ENCODE data around the gene DOK6.

DOK6 gene

GRCh38 chr18:69612242-69612641 lies 211.6 kb downstream of the DOK6 start:
- H3K27me3 Mint-ChIP-seq = no peaks in the 10 kb centered on the region
- ATAC-seq = no peak
- no peak overlapping the region for H3K27ac Mint-ChIP-seq
- H3K36me3 Mint-ChIP-seq = no peaks in the 10 kb centered on the region
- H3K4me3 Mint-ChIP-seq = no peak overlapping the region
- no peaks in the 10 kb centered on the region for H3K4me1 Mint-ChIP-seq
- peaks cover 6% of the 10 kb centered on the region for H3K9me3 Mint-ChIP-seq

- Mint-ChIP-seq H3K9me3 (peaks cover 9% of the 10 kb centered on the region), H3K4me1 (no peaks in the 10 kb centered on the region), H3K4me3 (no peak overlapping the region)
Observed at GRCh38 chr18:69616114-69616513, 215.4 kb downstream of the DOK6 start.

DNA sequence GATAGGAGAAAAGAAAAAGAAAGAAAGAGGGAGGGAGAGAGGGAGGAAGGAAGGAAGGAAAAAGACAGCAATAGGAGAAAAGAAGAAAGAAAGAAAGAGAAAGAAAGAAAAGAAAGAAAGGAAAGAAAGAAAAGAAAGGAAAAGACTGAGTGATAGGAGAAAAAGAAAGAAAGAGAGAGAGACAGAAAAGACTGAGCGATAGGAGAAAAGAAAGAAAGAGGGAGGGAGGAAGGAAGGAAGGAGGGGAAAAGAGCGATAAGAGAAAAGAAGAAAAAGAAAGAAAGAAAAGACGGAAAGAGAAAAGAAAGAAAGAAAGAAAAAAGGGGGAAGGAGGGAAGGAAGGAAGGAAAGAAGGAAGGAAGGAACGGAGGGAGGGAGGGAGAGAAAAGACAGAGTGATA lies 216.7 kb downstream of the DOK6 start:
- H3K27ac Mint-ChIP-seq = no peak overlapping the region
- no peak for ATAC-seq
- H3K27me3 Mint-ChIP-seq = no peaks in the 10 kb centered on the region
- no peak overlapping the region for H3K4me3 Mint-ChIP-seq
- no peaks in the 10 kb centered on the region for H3K4me1 Mint-ChIP-seq
- peaks cover 9% of the 10 kb centered on the region for H3K9me3 Mint-ChIP-seq
- H3K36me3 Mint-ChIP-seq = no peaks in the 10 kb centered on the region

More at GRCh38 chr18:69616114-69616513, 215.4 kb downstream of the DOK6 start:
- H3K27me3 Mint-ChIP-seq = no peaks in the 10 kb centered on the region
- no peaks in the 10 kb centered on the region for H3K36me3 Mint-ChIP-seq
- no peak for ATAC-seq
- no peak overlapping the region for H3K27ac Mint-ChIP-seq

GRCh38 chr18:69617888-69618287 lies 217.2 kb downstream of the DOK6 start:
- no peak overlapping the region for H3K4me3 Mint-ChIP-seq
- H3K27me3 Mint-ChIP-seq = no peaks in the 10 kb centered on the region
- no peak for ATAC-seq
- no peaks in the 10 kb centered on the region for H3K4me1 Mint-ChIP-seq
- peaks cover 9% of the 10 kb centered on the region for H3K9me3 Mint-ChIP-seq
- H3K36me3 Mint-ChIP-seq = no peaks in the 10 kb centered on the region
- no peak overlapping the region for H3K27ac Mint-ChIP-seq

GRCh38 chr18:69622184-69622583 lies 221.5 kb downstream of the DOK6 start:
- H3K9me3 Mint-ChIP-seq = peaks cover 7% of the 10 kb centered on the region
- no peak overlapping the region for H3K4me3 Mint-ChIP-seq
- no peak for ATAC-seq
- no peaks in the 10 kb centered on the region for H3K4me1 Mint-ChIP-seq
- H3K27me3 Mint-ChIP-seq = no peaks in the 10 kb centered on the region
- H3K36me3 Mint-ChIP-seq = no peaks in the 10 kb centered on the region
- H3K27ac Mint-ChIP-seq = no peak overlapping the region

GRCh38 chr18:69622961-69623360 lies 222.3 kb downstream of the DOK6 start:
- Mint-ChIP-seq H3K27me3 (no peaks in the 10 kb centered on the region), H3K4me3 (no peak overlapping the region), H3K9me3 (peaks cover 3% of the 10 kb centered on the region), H3K4me1 (no peaks in the 10 kb centered on the region), H3K27ac (no peak overlapping the region), H3K36me3 (no peaks in the 10 kb centered on the region)
- ATAC-seq = peak; percentile 41

- no peaks in the 10 kb centered on the region for H3K9me3 Mint-ChIP-seq
- no peak overlapping the region for H3K27ac Mint-ChIP-seq
- no peaks in the 10 kb centered on the region for H3K27me3 Mint-ChIP-seq
- H3K4me3 Mint-ChIP-seq = no peak overlapping the region
- no peak for ATAC-seq
- H3K4me1 Mint-ChIP-seq = no peaks in the 10 kb centered on the region
- H3K36me3 Mint-ChIP-seq = no peaks in the 10 kb centered on the region
Observed at GRCh38 chr18:69626171-69626570, 225.5 kb downstream of the DOK6 start.

- no peak overlapping the region for H3K27ac Mint-ChIP-seq
- no peak for ATAC-seq
- H3K4me3 Mint-ChIP-seq = no peak overlapping the region
Observed at GRCh38 chr18:69626643-69627242, 226.1 kb downstream of the DOK6 start.

DNA sequence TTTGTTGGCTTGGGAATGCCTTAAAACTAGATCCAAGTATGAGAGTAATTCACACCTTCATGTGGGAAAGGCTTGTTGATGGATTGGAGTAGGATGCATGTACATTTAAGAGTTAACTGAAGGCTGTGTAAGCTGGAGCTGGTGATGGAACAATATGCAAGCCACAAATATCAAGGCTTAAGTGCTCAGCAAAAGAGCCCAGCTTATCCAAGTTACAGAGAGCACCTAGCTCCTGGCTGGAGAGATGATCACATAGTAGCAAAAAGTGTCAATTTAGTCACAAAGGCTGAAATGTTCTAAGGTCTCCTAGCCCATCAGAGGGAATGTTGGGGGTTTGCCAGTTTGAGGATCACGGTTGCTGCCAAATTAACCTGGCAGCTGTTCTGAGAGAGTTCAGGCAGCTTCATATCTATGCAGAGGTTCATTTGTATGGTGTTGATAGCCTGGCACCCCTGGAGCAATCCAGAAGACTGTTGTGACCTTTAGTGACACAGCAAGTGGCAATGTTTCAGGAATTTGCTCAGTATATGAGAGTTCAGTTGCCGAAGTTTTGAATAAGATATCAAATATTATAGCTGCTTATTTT lies 228.2 kb downstream of the DOK6 start:
- Mint-ChIP-seq H3K27me3 (no peaks in the 10 kb centered on the region), H3K4me1 (no peaks in the 10 kb centered on the region), H3K36me3 (no peaks in the 10 kb centered on the region), H3K9me3 (no peaks in the 10 kb centered on the region), H3K4me3 (no peak overlapping the region), H3K27ac (no peak overlapping the region)
- no peak for ATAC-seq

More at GRCh38 chr18:69626643-69627242, 226.1 kb downstream of the DOK6 start:
- no peaks in the 10 kb centered on the region for H3K36me3 Mint-ChIP-seq
- H3K4me1 Mint-ChIP-seq = no peaks in the 10 kb centered on the region
- H3K9me3 Mint-ChIP-seq = no peaks in the 10 kb centered on the region
- H3K27me3 Mint-ChIP-seq = no peaks in the 10 kb centered on the region

DNA sequence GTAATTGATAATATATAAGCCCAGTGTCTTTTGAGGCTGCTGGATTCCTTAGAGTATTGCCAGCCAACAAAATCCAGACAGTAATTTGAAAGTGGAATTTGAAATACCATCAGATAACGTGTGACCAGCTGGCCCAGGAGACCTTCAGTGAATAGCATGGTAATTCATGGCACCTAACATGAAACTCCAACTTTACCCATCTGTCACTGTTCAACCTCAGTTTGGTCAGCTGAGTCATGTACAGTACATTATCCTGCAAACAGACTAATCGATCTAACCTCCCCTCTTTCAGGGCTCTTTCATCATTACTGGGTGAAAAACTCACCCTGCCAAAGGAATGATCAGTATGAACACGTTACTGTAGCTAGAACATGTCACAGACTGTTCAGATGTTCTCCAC lies 230.6 kb downstream of the DOK6 start:
- H3K36me3 Mint-ChIP-seq = no peaks in the 10 kb centered on the region
- ATAC-seq = no peak
- no peak overlapping the region for H3K27ac Mint-ChIP-seq
- no peak overlapping the region for H3K4me3 Mint-ChIP-seq
- H3K27me3 Mint-ChIP-seq = no peaks in the 10 kb centered on the region
- H3K4me1 Mint-ChIP-seq = no peaks in the 10 kb centered on the region
- no peaks in the 10 kb centered on the region for H3K9me3 Mint-ChIP-seq

GRCh38 chr18:69635482-69635881 lies 234.8 kb downstream of the DOK6 start:
- no peak overlapping the region for H3K4me3 Mint-ChIP-seq
- no peaks in the 10 kb centered on the region for H3K36me3 Mint-ChIP-seq
- H3K4me1 Mint-ChIP-seq = no peaks in the 10 kb centered on the region
- no peaks in the 10 kb centered on the region for H3K9me3 Mint-ChIP-seq
- H3K27me3 Mint-ChIP-seq = no peaks in the 10 kb centered on the region
- H3K27ac Mint-ChIP-seq = no peak overlapping the region
- no peak for ATAC-seq

DNA sequence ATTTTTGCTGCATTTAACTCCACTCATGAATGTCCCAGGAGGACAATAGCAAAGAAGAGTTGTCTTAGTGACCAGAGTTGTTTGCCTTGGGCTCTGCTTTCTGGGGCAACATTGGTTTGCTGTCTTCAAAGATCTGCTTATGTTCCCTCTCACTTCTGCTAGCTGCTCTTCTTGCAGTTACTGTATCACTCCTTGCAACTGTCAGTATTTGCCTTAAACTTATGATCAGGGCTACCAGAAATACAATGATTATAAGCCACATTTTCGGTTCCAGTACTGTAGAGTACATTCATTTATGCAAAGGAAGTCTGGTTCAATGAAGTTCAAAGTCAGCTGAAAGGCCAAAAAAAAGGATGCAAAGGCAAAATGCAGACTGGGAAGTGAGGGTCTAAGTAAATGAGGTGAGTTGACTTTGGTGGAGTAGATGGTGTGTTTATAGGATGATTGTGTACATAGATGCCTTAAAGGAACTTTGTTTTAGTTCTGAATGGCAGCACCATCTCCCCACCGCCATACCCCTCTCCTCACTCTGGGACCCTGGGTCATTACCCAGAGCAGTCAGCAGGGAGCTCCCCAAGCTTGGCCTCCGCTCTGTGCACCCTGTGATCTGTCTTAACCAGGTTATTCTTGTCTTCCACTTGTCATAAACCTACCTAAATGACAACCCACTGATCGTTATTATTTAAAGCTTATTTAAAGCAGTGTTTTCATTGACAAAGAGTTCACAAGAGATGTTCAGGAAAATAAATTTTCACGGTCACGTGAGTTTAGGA lies 236.0 kb downstream of the DOK6 start:
- no peak for ATAC-seq

DNA sequence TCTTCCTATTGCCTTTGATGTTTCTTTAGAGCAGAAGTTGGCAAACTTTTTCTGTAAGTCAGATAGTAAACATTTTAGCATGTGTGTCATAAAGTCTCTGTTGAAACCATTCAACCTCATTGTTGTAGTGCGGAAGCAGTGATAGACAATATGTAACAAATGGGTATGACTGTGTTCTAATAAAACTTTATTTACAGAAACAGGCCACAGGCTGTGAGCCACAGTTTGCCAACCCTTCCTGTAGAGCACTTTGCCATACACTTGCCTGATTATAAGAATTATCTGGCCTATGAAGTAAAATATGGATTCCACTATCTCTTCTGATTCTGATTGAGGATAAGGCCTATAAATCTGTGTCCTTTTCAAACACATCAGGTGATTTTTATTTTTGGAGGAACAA lies 237.4 kb downstream of the DOK6 start:
- no peak for ATAC-seq
- H3K9me3 Mint-ChIP-seq = no peaks in the 10 kb centered on the region
- H3K27me3 Mint-ChIP-seq = no peaks in the 10 kb centered on the region
- no peaks in the 10 kb centered on the region for H3K36me3 Mint-ChIP-seq
- H3K4me1 Mint-ChIP-seq = no peaks in the 10 kb centered on the region
- no peak overlapping the region for H3K27ac Mint-ChIP-seq
- H3K4me3 Mint-ChIP-seq = no peak overlapping the region

More for the DNA sequence above, 236.0 kb downstream of the DOK6 start:
- Mint-ChIP-seq H3K27me3 (no peaks in the 10 kb centered on the region), H3K4me1 (no peaks in the 10 kb centered on the region), H3K27ac (no peak overlapping the region), H3K4me3 (no peak overlapping the region), H3K9me3 (no peaks in the 10 kb centered on the region), H3K36me3 (no peaks in the 10 kb centered on the region)

DNA sequence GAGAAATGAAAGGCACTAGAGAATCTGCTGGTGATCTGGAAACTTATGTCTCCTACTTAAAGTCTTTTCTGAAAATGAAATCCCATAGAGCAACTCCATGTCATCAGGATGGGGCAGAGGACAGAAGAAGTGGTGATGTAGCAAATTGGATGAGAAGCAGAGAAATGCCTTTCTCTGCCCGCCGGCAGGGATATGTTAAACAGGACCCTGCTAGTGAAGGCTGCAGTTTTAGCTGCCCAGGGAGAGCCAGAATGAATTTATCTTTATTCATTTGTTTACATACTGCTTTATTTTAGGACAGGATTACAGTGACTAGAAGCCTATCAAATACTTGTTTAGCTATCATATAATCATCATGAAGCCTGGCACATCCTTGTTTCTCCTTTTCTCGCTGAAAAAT lies 247.0 kb downstream of the DOK6 start:
- Mint-ChIP-seq H3K4me3 (no peak overlapping the region), H3K9me3 (no peaks in the 10 kb centered on the region), H3K4me1 (no peaks in the 10 kb centered on the region), H3K36me3 (no peaks in the 10 kb centered on the region), H3K27ac (no peak overlapping the region), H3K27me3 (no peaks in the 10 kb centered on the region)
- ATAC-seq = no peak

GRCh38 chr18:69648486-69648885 lies 247.8 kb downstream of the DOK6 start:
- no peaks in the 10 kb centered on the region for H3K36me3 Mint-ChIP-seq
- H3K27me3 Mint-ChIP-seq = peaks cover 2% of the 10 kb centered on the region

DNA sequence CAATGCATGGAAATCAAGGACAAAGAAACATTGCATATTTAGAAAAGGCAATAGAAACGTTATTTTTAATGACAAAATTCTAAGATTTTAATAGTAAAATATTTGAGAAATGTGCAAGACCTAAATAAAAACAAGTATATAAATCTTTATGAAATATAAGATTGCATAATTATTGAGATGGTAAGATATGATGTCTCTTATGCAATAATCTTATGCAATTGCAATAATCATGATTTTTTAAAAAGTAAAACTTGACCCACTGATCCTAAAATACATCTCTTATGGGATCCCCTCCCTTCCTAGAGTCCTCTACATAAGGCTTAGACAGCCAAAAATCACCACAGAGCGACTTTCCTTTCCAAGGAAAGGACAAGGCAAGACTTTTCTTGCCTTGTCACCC lies 249.0 kb downstream of the DOK6 start:
- Mint-ChIP-seq H3K27ac (no peak overlapping the region), H3K4me1 (no peaks in the 10 kb centered on the region), H3K27me3 (peaks cover 10% of the 10 kb centered on the region), H3K9me3 (no peaks in the 10 kb centered on the region), H3K36me3 (no peaks in the 10 kb centered on the region), H3K4me3 (no peak overlapping the region)
- no peak for ATAC-seq

More at GRCh38 chr18:69648486-69648885, 247.8 kb downstream of the DOK6 start:
- H3K4me1 Mint-ChIP-seq = no peaks in the 10 kb centered on the region
- no peak overlapping the region for H3K27ac Mint-ChIP-seq
- ATAC-seq = no peak
- no peaks in the 10 kb centered on the region for H3K9me3 Mint-ChIP-seq
- H3K4me3 Mint-ChIP-seq = no peak overlapping the region
